SHP77 (cell line): ENCODE measurements around the gene SMURF2.
"Not testable (repeated sequence)": the region's sequence is repeated elsewhere in the genome, so short reads cannot be mapped to it uniquely, and the experiment has no call there.

Experiments
- DNase-seq, 2 experiments: peaks; one replicate each; lab custom pipeline; 2025; lab: John Stamatoyannopoulos, UW

SMURF2 gene

DNA sequence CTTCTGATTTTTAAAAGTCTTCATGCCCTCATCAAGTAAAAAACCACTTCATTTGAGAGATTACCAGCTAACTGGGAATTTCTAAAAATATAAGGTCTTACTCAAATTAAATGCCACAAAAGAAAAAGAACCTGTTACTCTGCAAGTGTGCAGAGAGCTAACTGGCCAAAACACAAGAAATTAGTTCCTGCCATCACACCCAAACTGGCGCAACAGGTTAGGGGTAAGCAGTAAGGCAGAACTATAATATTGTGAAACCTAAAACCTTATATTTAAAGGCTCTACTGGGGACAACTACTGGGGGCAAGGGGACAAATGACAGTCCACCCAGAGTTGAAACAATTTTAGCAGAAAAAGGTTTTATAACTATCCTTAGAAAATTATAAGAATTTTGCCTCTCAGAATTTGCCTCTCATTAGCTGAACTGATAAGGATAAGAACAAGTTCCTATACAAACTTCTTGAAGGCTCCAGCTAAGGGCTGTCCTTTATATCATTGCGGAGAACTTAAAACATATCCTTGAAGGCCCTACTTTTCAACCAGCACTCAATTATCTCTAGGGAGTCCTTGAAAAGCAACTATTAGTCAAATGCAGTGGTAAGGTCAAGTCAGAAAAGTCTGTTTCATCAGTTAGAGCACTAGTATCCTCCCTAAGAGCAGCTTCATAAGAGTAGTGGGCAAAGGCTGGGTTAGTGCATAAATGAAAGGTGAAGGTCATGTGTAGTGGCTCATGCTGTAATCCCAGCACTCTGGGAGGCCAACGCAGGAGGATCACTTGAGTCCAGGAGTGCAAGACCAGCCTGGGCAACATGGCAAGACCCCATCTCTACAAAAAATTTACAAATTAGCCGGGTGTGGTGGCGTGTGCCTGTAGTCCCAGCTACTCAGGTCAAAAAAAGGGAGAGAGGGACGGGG is 31.5 kb downstream of the SMURF2 start:
- DNase-seq, result no peak

DNA sequence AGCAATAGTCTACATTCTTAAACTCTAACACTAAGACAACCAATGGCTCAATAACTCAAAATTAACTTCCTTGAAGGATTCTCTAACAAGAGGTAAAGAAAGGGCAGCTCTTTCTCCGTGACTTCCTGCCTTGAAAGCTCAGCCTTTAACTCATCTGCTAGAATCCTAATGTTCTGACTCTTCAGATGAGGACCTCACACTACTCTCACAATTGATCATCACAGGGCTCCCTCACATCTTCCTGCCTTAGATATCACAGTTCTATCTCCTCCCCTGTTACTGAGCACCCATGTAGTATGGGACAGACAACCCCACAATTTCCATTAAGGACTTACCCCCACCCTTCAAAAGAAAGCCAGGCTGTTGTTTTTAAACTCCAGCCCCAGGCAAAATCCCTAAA is 33.5 kb downstream of the SMURF2 start:
- no peak for DNase-seq

DNA sequence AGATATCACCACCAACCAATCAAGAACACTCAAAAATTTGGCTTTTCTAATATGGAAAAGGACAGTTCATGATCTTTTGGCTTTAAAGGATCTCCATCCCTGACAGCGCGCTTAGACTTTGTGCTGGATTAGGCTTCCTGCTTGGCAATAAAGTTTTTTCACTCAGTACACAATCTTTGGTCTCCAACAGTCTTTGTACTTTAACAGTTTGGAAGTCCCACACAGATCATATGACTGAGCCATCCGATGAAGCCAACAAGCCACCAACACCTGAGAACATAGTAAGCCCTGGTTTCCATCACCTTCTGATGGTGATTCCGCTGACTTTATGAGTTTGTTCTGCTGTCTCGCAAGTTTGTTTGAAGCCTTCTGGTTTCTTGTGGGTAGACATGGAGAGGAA is 34.3 kb downstream of the SMURF2 start:
- DNase-seq, result no peak

DNA sequence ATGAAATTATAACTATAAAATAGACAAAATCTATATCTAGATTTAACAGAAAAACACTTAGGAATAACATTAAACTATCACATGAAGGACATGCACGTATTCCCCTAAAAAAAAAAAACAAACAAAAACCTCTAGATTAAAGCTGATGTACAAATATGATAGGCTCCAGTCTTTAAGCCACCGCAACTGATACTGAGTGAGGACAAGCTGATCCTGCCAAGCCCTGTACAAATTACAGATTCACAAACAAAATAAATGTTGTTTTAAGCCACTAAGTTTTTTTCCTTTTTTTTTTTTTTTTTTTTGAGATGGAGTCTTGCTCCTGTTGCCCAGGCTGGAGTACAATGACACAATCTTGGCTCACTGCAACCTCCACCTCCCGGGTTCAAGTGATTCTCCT is 35.3 kb downstream of the SMURF2 start:
- no peak for DNase-seq

GRCh38 chr17:64625541-64625940 is 36.6 kb downstream of the SMURF2 start:
- DNase-seq, result no peak

GRCh38 chr17:64622931-64623654 is 39.0 kb downstream of the SMURF2 start:
- DNase-seq, result no peak

GRCh38 chr17:64621772-64622171 is 40.3 kb downstream of the SMURF2 start:
- DNase-seq, result no peak

- no peak for DNase-seq
These were observed 43.3 kb downstream of the SMURF2 start for GRCh38 chr17:64618848-64619247.

- no peak for DNase-seq
These were observed 44.9 kb downstream of the SMURF2 start for GRCh38 chr17:64617125-64617780.

DNA sequence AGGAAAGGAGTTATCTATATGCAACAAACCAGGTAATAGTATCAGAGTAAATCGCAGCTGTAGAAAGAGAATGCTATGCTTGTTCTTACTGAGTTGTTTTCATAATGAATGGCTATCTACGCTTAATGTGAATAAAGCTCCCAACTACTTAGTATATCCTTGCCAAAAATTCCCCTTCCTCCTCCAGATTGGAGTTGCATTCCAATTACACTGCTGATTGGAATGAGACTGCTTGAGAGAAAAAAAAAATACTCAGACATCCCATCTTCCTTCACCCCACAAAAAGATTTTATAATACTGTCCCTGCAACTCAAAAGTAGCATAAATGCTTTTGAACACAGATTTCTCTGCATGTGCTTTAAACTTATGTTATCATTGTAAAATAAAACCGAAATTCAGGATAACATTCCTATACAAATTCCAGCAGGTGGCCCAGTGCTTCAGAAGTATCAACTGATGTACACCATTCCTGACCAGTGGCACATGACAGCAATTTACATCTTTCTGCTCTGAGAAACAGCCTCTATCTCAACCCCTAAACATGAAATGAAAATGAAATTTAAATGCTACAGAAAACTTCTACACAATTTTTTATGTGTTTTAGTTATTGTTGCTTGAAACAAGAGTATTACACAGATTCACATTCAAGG is 47.0 kb downstream of the SMURF2 start:
- no peak for DNase-seq

DNA sequence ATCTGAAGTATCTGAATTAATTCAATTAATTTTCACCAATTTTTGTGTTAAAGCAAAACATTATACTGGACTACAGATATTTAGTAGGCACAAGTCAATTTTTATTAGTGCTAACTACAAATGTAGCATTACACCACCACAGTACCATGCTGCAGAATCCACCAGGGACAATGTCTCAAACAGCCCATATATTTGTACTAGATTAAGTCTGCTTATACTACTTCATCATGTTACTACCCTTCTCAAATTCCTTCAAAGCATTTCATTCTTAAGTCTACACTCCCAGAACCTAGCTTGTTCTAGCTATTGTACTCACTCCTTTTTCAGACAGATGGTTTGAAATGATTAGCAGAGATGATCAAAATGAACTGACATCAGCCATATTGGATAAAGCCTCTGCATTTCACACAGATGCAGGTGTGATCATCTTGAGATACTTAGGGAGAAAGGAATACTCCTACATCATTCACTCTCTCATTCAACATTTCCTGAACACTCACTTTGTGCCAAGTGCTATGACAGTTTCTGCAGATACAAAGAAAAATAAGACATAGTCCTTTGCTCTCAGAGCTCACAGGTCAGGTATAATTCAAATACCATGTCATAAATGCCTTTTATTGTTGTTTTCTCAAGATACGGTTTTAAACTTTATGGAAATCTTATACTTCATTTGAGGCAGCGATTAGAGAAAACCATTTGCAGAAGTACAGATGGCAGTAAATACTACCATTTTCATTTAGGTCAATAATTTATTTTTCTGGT is 47.7 kb downstream of the SMURF2 start:
- no peak for DNase-seq

GRCh38 chr17:64611369-64611768 is 50.7 kb downstream of the SMURF2 start:
- DNase-seq, result no peak

DNA sequence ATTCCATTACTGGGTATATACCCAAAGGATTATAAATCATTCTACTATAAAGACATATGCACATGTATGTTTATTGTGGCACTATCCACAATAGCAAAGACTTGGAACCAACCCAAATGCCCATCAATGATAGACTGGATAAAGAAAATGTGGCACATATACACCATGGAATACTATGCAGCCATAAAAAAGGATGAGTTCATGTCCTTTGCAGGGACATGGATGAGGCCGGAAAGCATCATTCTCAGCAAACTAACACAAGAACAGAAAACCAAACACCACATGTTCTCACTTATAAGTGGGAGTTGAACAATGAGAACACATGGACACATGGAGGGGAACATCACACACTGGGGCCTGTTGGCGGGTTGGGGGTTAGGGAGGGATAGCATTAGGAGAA is 51.9 kb downstream of the SMURF2 start:
- DNase-seq, result not testable (repeated sequence)

GRCh38 chr17:64608571-64608981 is 53.5 kb downstream of the SMURF2 start:
- no peak for DNase-seq

DNA sequence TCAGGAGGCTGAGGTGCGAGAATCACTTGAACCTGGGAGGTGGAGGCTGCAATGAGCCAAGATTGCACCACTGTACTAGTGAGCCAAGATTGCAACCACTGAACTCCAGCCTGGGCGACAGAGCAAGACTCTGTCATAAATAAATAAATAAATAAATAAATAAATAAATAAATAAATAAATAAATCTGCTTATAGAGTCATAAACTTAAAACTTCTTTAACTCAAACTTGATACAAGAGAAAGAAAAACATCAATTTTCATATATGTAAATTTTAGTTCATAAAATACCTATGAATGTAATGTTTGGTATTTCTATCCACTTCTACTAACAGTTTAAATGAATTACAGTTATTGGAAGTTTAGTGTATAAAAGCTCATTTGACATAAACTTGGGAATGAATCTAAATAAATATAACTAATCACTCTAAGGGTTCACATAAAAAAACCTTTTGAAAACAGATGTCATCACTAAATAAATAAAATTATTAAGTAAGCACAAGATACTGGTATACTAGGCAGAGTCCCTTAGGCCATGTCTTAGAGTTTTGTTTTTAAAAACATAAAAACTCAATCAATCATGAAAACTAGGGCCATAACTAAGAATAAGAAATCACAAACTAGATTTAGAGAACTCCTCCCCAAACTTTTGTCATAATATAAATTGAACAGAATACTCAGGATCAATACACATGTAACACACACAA is 54.1 kb downstream of the SMURF2 start:
- no peak for DNase-seq

- not testable (repeated sequence) for DNase-seq
These were observed 57.6 kb downstream of the SMURF2 start for GRCh38 chr17:64604532-64604931.

- DNase-seq, result no peak
These were observed 58.1 kb downstream of the SMURF2 start for GRCh38 chr17:64603987-64604386.

DNA sequence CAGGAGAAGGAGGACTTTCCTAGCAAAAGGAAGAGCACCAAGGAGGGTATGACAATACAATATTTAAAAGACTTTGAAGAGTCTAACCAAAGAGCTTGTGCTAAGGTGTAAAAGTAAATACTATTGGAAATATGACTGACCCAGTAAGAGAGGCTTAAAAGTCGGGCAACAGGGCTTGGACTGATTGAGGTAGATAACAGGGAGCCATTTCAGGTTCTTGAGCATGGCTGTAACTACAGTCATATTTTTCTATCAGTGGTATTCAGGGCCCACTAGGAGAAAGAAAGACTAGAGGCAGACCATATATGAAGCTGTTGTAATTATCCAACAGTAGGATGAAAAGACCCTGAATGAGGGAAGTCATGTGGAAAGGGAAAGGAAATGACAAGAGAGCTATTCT is 62.3 kb downstream of the SMURF2 start:
- DNase-seq, result no peak

GRCh38 chr17:64599187-64599676 is 62.9 kb downstream of the SMURF2 start:
- DNase-seq, result no peak

- no peak for DNase-seq
These were observed 63.4 kb downstream of the SMURF2 start for GRCh38 chr17:64598672-64599071.

GRCh38 chr17:64596988-64597387 is 65.1 kb downstream of the SMURF2 start:
- DNase-seq, result no peak
